ENCODE measurements around the gene FBXO27. TPM values are rescaled to one million over a fixed set of nuclear protein-coding genes. Genes with fewer than 3 reads are reported as not detected.

FBXO27 gene
- total and polyA plus RNA-seq, 2 experiments from 2014 or later = 6.2 to 13.7 TPM

DNA sequence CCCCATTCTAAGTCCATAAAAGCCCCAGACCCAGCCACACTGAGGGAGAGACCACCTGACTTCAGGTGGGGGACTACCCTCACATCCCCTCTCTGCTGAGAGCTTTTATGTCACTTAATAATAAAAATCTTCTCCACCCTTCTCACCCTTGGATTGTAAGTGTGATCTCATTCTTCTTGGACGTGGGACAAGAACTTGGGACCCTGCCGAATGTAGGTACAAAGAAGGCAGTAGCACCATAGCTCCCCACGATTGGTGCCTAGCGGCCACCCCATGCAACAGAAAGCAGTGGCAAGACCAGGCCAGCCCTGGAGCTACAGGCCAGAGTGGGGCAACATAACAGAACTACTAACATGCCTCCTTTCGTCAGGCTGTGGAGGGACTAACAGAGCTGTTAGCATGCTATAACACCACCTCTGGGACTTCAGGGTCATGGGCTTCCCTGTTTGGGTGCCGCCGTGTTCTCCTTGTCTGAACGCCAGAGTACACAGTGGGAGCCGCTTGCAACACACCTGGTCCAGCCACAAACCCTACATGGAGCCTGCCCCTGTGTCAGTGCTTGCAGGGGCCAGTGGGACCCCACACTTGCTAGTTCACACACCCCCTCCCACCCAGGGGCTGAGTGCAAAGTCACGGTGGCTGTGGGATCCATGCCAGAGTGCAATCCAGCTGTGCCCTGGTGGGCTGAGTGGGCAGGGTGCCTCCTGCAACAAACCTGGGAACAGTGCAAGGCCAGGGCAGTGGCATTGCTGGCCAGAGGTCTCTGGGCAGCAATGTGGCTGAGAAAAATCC lies 51.6 kb downstream of the FBXO27 start:
- Mint-ChIP-seq H3K4me3 (no peak overlapping the region), H3K36me3 (ENCODE audit: low read depth) (peaks cover 14% of the 10 kb centered on the region), H3K27ac (no peak overlapping the region), H3K4me1 (peaks cover 4% of the 10 kb centered on the region; the same call in 2 of the 3 replicates), H3K9me3 (peaks cover 30% of the 10 kb centered on the region), H3K27me3 (ENCODE audit: insufficient read depth, low read depth, poor library complexity) (peaks cover 15% of the 10 kb centered on the region)
- no peak overlapping the region for H2AFZ ChIP-seq
- DNase-seq (ENCODE audit: low spot score) (no peak), ATAC-seq (no peak)
- no peak overlapping the region for H3K4me2 ChIP-seq
- H3K27ac ChIP-seq (ENCODE audit: low read depth) = no peak overlapping the region
- no peaks in the 10 kb centered on the region for H3K27me3 ChIP-seq (ENCODE audit: insufficient read depth)
- H3F3A ChIP-seq (replicated peaks; ENCODE audit: low read depth) = 0 out of 2 replicates have a peak, but pooled peaks cover 5% of the 10 kb centered on the region
- no peak overlapping the region for H3K4me3 ChIP-seq
- H3K4me1 ChIP-seq (ENCODE audit: insufficient read depth) = peaks cover 3% of the 10 kb centered on the region; the same call in 1 of the 2 replicates
- no peaks in the 10 kb centered on the region for H3K36me3 ChIP-seq (ENCODE audit: insufficient read depth)
- no peaks in the 10 kb centered on the region for H3K79me2 ChIP-seq (replicated peaks; ENCODE audit: insufficient read depth)
- no peaks in the 10 kb centered on the region; the same call in 1 of the 2 replicates for H3K9me2 ChIP-seq (ENCODE audit: insufficient read depth)
- no peaks in the 10 kb centered on the region for H4K20me1 ChIP-seq (replicated peaks; ENCODE audit: insufficient read depth)
- TF ChIP-seq ZNF114 (CRISPR knock-in tag; IDR thresholded peaks at IDR 0.05) (no peak), NANOG (IDR thresholded peaks at IDR 0.05; ENCODE audit: borderline replicate concordance) (no peak), ZNF331 (CRISPR knock-in tag; IDR thresholded peaks at IDR 0.05; ENCODE audit: low read depth) (no peak), CREB1 (CRISPR knock-in tag; IDR thresholded peaks at IDR 0.05; ENCODE audit: low read depth) (no peak)
- TF ChIP-seq, protein P1, sequence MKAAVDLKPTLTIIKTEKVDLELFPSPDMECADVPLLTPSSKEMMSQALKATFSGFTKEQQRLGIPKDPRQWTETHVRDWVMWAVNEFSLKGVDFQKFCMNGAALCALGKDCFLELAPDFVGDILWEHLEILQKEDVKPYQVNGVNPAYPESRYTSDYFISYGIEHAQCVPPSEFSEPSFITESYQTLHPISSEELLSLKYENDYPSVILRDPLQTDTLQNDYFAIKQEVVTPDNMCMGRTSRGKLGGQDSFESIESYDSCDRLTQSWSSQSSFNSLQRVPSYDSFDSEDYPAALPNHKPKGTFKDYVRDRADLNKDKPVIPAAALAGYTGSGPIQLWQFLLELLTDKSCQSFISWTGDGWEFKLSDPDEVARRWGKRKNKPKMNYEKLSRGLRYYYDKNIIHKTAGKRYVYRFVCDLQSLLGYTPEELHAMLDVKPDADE (IDR thresholded peaks at IDR 0.05) = no peak
- TF ChIP-seq, protein P2, sequence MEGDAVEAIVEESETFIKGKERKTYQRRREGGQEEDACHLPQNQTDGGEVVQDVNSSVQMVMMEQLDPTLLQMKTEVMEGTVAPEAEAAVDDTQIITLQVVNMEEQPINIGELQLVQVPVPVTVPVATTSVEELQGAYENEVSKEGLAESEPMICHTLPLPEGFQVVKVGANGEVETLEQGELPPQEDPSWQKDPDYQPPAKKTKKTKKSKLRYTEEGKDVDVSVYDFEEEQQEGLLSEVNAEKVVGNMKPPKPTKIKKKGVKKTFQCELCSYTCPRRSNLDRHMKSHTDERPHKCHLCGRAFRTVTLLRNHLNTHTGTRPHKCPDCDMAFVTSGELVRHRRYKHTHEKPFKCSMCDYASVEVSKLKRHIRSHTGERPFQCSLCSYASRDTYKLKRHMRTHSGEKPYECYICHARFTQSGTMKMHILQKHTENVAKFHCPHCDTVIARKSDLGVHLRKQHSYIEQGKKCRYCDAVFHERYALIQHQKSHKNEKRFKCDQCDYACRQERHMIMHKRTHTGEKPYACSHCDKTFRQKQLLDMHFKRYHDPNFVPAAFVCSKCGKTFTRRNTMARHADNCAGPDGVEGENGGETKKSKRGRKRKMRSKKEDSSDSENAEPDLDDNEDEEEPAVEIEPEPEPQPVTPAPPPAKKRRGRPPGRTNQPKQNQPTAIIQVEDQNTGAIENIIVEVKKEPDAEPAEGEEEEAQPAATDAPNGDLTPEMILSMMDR (conservative IDR thresholded peaks at IDR 0.05; ENCODE audit: low read depth in 2 of 2) = no peak

DNA sequence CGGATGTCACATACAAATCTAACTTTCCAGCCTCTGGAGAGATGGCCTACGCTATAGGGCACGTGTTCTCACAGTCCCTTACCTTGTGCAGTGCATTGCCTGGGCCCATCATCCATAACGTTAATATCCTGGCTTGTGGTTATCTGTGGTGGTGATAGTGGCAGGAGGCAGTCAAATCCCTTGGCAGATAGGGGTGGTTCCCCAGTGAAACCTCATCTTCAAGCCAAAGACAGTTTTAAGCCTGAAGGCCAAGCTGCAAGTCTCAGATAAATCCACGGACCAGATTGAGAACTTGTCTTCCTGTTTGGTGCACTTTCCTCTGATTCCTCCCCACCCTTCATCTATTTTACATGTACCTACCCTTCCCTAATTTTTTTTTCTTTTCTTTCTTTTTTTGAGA lies 52.5 kb downstream of the FBXO27 start:
- H2AFZ ChIP-seq = no peak overlapping the region
- TF ChIP-seq, protein P3, sequence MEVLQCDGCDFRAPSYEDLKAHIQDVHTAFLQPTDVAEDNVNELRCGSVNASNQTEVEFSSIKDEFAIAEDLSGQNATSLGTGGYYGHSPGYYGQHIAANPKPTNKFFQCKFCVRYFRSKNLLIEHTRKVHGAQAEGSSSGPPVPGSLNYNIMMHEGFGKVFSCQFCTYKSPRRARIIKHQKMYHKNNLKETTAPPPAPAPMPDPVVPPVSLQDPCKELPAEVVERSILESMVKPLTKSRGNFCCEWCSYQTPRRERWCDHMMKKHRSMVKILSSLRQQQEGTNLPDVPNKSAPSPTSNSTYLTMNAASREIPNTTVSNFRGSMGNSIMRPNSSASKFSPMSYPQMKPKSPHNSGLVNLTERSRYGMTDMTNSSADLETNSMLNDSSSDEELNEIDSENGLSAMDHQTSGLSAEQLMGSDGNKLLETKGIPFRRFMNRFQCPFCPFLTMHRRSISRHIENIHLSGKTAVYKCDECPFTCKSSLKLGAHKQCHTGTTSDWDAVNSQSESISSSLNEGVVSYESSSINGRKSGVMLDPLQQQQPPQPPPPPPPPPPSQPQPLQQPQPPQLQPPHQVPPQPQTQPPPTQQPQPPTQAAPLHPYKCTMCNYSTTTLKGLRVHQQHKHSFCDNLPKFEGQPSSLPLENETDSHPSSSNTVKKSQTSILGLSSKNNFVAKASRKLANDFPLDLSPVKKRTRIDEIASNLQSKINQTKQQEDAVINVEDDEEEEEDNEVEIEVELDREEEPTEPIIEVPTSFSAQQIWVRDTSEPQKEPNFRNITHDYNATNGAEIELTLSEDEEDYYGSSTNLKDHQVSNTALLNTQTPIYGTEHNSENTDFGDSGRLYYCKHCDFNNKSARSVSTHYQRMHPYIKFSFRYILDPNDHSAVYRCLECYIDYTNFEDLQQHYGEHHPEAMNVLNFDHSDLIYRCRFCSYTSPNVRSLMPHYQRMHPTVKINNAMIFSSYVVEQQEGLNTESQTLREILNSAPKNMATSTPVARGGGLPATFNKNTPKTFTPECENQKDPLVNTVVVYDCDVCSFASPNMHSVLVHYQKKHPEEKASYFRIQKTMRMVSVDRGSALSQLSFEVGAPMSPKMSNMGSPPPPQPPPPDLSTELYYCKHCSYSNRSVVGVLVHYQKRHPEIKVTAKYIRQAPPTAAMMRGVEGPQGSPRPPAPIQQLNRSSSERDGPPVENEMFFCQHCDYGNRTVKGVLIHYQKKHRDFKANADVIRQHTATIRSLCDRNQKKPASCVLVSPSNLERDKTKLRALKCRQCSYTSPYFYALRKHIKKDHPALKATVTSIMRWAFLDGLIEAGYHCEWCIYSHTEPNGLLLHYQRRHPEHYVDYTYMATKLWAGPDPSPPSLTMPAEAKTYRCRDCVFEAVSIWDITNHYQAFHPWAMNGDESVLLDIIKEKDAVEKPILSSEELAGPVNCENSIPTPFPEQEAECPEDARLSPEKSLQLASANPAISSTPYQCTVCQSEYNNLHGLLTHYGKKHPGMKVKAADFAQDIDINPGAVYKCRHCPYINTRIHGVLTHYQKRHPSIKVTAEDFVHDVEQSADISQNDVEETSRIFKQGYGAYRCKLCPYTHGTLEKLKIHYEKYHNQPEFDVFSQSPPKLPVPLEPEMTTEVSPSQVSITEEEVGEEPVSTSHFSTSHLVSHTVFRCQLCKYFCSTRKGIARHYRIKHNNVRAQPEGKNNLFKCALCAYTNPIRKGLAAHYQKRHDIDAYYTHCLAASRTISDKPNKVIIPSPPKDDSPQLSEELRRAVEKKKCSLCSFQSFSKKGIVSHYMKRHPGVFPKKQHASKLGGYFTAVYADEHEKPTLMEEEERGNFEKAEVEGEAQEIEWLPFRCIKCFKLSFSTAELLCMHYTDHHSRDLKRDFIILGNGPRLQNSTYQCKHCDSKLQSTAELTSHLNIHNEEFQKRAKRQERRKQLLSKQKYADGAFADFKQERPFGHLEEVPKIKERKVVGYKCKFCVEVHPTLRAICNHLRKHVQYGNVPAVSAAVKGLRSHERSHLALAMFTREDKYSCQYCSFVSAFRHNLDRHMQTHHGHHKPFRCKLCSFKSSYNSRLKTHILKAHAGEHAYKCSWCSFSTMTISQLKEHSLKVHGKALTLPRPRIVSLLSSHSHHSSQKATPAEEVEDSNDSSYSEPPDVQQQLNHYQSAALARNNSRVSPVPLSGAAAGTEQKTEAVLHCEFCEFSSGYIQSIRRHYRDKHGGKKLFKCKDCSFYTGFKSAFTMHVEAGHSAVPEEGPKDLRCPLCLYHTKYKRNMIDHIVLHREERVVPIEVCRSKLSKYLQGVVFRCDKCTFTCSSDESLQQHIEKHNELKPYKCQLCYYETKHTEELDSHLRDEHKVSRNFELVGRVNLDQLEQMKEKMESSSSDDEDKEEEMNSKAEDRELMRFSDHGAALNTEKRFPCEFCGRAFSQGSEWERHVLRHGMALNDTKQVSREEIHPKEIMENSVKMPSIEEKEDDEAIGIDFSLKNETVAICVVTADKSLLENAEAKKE (CRISPR knock-in tag; IDR thresholded peaks at IDR 0.05) = no peak
- H3K79me2 ChIP-seq (replicated peaks; ENCODE audit: insufficient read depth) = no peaks in the 10 kb centered on the region; the same call in 1 of the 2 replicates
- peaks cover 6% of the 10 kb centered on the region for H3K4me1 Mint-ChIP-seq
- peaks cover 14% of the 10 kb centered on the region for H3K36me3 Mint-ChIP-seq (ENCODE audit: low read depth)
- no peak overlapping the region for H3K4me2 ChIP-seq
- no peak overlapping the region for H3K4me3 ChIP-seq
- no peaks in the 10 kb centered on the region; the same call in 1 of the 2 replicates for H3K9me2 ChIP-seq (ENCODE audit: insufficient read depth)
- ATAC-seq = no peak
- H3K27ac ChIP-seq (ENCODE audit: low read depth) = no peak overlapping the region
- no peak for DNase-seq (ENCODE audit: low spot score)
- H3K9me3 Mint-ChIP-seq = peaks cover 30% of the 10 kb centered on the region
- no peak overlapping the region for H3K4me3 Mint-ChIP-seq
- 0 out of 2 replicates have a peak, but pooled peaks cover 5% of the 10 kb centered on the region for H3F3A ChIP-seq (replicated peaks; ENCODE audit: low read depth)
- H3K36me3 ChIP-seq (ENCODE audit: insufficient read depth) = no peaks in the 10 kb centered on the region
- H3K4me1 ChIP-seq (ENCODE audit: insufficient read depth) = peaks cover 3% of the 10 kb centered on the region; the same call in 1 of the 2 replicates
- no peaks in the 10 kb centered on the region for H3K27me3 ChIP-seq (ENCODE audit: insufficient read depth)
- no peak overlapping the region for H3K27ac Mint-ChIP-seq
- H4K20me1 ChIP-seq (replicated peaks; ENCODE audit: insufficient read depth) = no peaks in the 10 kb centered on the region
- H3K27me3 Mint-ChIP-seq (ENCODE audit: insufficient read depth, low read depth, poor library complexity) = peaks cover 11% of the 10 kb centered on the region

Data from GM23338 (cell line).